GM19468 (cell line): ENCODE data around the gene ZSCAN16.

Experiments used
- ATAC-seq: cut with Tn5 transposase; IDR thresholded peaks from one replicate; pipeline ENCODE4 v1.9.1; 2021; ENCODE audit warnings: mild to moderate bottlenecking, moderate library complexity, moderate number of reproducible peaks; ENCODE audit not compliant: unreplicated experiment; ENCODE audit errors: extremely low read depth

ZSCAN16 gene

GRCh38 chr6:28124971-28125353, 553 bp downstream of the ZSCAN16 start:
- no peak for ATAC-seq

- no peak for ATAC-seq
Observed at GRCh38 chr6:28125401-28125800, 992 bp downstream of the ZSCAN16 start.

- no peak for ATAC-seq
Observed at GRCh38 chr6:28134015-28134414, 9.6 kb downstream of the ZSCAN16 start.

- no peak for ATAC-seq
Observed at GRCh38 chr6:28134716-28135115, 10.3 kb downstream of the ZSCAN16 start.

- no peak for ATAC-seq
Observed at GRCh38 chr6:28135393-28135792, 11.0 kb downstream of the ZSCAN16 start.

- no peak for ATAC-seq
Observed at GRCh38 chr6:28136585-28137504, 12.4 kb downstream of the ZSCAN16 start.

- ATAC-seq, result no peak
Observed at GRCh38 chr6:28137505-28137981, 13.1 kb downstream of the ZSCAN16 start.

GRCh38 chr6:28139860-28140543, 15.6 kb downstream of the ZSCAN16 start:
- ATAC-seq, result no peak

GRCh38 chr6:28140616-28141015, 16.2 kb downstream of the ZSCAN16 start:
- ATAC-seq, result no peak

- peak; percentile 61 for ATAC-seq
Observed at GRCh38 chr6:28141500-28142329, 17.3 kb downstream of the ZSCAN16 start, which contains the start of gene ZKSCAN8. Gene ZKSCAN8, plus strand, starts transcription at chr6:28141883. Its CDS starts 6,525 bp downstream, at chr6:28148408.

GRCh38 chr6:28142446-28142845, 18.0 kb downstream of the ZSCAN16 start:
- no peak for ATAC-seq

- ATAC-seq, result no peak
Observed at GRCh38 chr6:28145231-28145630, 20.8 kb downstream of the ZSCAN16 start.

- ATAC-seq, result no peak
Observed at GRCh38 chr6:28152531-28152930, 28.1 kb downstream of the ZSCAN16 start.

GRCh38 chr6:28153546-28153945, 29.1 kb downstream of the ZSCAN16 start:
- no peak for ATAC-seq

GRCh38 chr6:28154357-28154756, 29.9 kb downstream of the ZSCAN16 start:
- ATAC-seq, result no peak

GRCh38 chr6:28158318-28158717, 33.9 kb downstream of the ZSCAN16 start:
- ATAC-seq, result no peak

- ATAC-seq, result no peak
Observed at GRCh38 chr6:28159029-28159607, 34.7 kb downstream of the ZSCAN16 start.

- ATAC-seq, result no peak
Observed at GRCh38 chr6:28160233-28160632, 35.8 kb downstream of the ZSCAN16 start.

GRCh38 chr6:28161410-28162079, 37.1 kb downstream of the ZSCAN16 start:
- peak; percentile 96 for ATAC-seq
